MM.1S (cell line): ENCODE results near the gene NASP.

Experiments
- DNase-seq: peaks from one replicate; pipeline ENCODE4 v3.0.0-alpha.2; 2015
- H2AFZ ChIP-seq: fragments of 300-600 bp; sonication (generic); 2 replicates; pipeline ENCODE4 v1.6.0; 2016; ENCODE audit warnings: antibody characterized with exemption, low read length
- H3F3A ChIP-seq: fragments of 300-600 bp; sonication (generic); 2 replicates; pipeline ENCODE4 v1.6.1; 2016; ENCODE audit warnings: mild to moderate bottlenecking, antibody characterized with exemption, low read length, moderate library complexity, mixed read lengths; ENCODE audit not compliant: insufficient read depth
- H3K27ac ChIP-seq: fragments of 300-600 bp; sonication (generic); 2 replicates; pipeline ENCODE4 v1.5.1; 2016; ENCODE audit warnings: mild to moderate bottlenecking, low read length
- H3K27me3 ChIP-seq: fragments of 300-600 bp; sonication (generic); replicated peaks from 2 replicates; pipeline ENCODE4 v1.6.0; 2016; ENCODE audit warnings: low read length; ENCODE audit not compliant: insufficient read depth
- H3K36me3 ChIP-seq: fragments of 300-600 bp; sonication (generic); replicated peaks from 2 replicates; pipeline ENCODE4 v1.6.1; 2016; ENCODE audit warnings: mild to moderate bottlenecking, low read length, mixed read lengths; ENCODE audit not compliant: insufficient read depth
- H3K4me1 ChIP-seq: fragments of 300-600 bp; sonication (generic); 2 replicates; pipeline ENCODE4 v1.6.1; 2016; ENCODE audit warnings: low read length, mixed read lengths
- H3K4me2 ChIP-seq: fragments of 300-600 bp; sonication (generic); 2 replicates; pipeline ENCODE4 v1.6.0; 2016; ENCODE audit warnings: low read depth, low read length
- H3K4me3 ChIP-seq: fragments of 300-600 bp; sonication (generic); 2 replicates; pipeline ENCODE4 v1.5.1; 2016; ENCODE audit warnings: low read length, mixed read lengths
- H3K79me2 ChIP-seq: fragments of 300-600 bp; sonication (generic); 2 replicates; pipeline ENCODE4 v1.6.1; 2016; ENCODE audit warnings: mixed run types, low read length, mixed read lengths
- H3K9ac ChIP-seq: fragments of 300-600 bp; sonication (generic); 2 replicates; pipeline ENCODE4 v1.6.1; 2016; ENCODE audit warnings: low read length, mixed read lengths
- H3K9me2 ChIP-seq: fragments of 300-600 bp; sonication (generic); replicated peaks from 2 replicates; pipeline ENCODE4 v1.6.1; 2016; ENCODE audit warnings: mild to moderate bottlenecking, low read length, mixed read lengths; ENCODE audit not compliant: insufficient read depth
- H3K9me3 ChIP-seq: fragments of 300-600 bp; sonication (generic); replicated peaks from 2 replicates; pipeline ENCODE4 v1.6.1; 2016; ENCODE audit warnings: mild to moderate bottlenecking, low read length, mixed read lengths; ENCODE audit not compliant: insufficient read depth
- H4K20me1 ChIP-seq: fragments of 300-600 bp; sonication (generic); 2 replicates; pipeline ENCODE4 v1.6.1; 2016; ENCODE audit warnings: mild to moderate bottlenecking, low read length, moderate library complexity, mixed read lengths; ENCODE audit not compliant: insufficient read depth
- CTCF ChIP-seq: fragments of 300-600 bp; sonication (generic); IDR thresholded peaks from 2 replicates; pipeline ENCODE4 v1.5.1; 2016; ENCODE audit warnings: antibody characterized with exemption, low read length, mixed read lengths
- EZH2 ChIP-seq: fragments of 300-600 bp; sonication (generic); optimal IDR thresholded peaks from 2 replicates; pipeline ENCODE3; 2017; ENCODE audit warnings: low read depth, mild to moderate bottlenecking, antibody characterized with exemption, low read length, mixed read lengths
- EZH2phosphoT487 ChIP-seq: fragments of 300-600 bp; sonication (generic); IDR thresholded peaks from 2 replicates; pipeline ENCODE4 v1.6.1; 2018; ENCODE audit warnings: antibody characterized with exemption, low read length

The NASP gene

GRCh38 chr1:45621501-45621836, 37.6 kb downstream of the NASP start:
- H3K4me3 ChIP-seq: no peak overlapping the region
- no peaks in the 10 kb centered on the region for H3K79me2 ChIP-seq
- H3K9me3 ChIP-seq: no peaks in the 10 kb centered on the region
- H3K9me2 ChIP-seq: no peaks in the 10 kb centered on the region
- H2AFZ ChIP-seq: no peak overlapping the region
- no peak overlapping the region for H3K4me2 ChIP-seq
- DNase-seq: no peak
- H3K9ac ChIP-seq: no peak overlapping the region
- peaks cover 4% of the 10 kb centered on the region; the same call in 1 of the 2 replicates for H3K36me3 ChIP-seq
- no peak overlapping the region; the same call in 1 of the 2 replicates for H3K27ac ChIP-seq
- peaks cover 32% of the 10 kb centered on the region for H3F3A ChIP-seq
- no peaks in the 10 kb centered on the region for H3K27me3 ChIP-seq
- TF ChIP-seq EZH2phosphoT487: no peak
- no peaks in the 10 kb centered on the region for H3K4me1 ChIP-seq
- no peaks in the 10 kb centered on the region for H4K20me1 ChIP-seq

GRCh38 chr1:45621895-45622523, 38.2 kb downstream of the NASP start:
- Histone ChIP-seq H3K9me3 (no peaks in the 10 kb centered on the region), H3K79me2 (no peaks in the 10 kb centered on the region), H3K27me3 (no peaks in the 10 kb centered on the region), H4K20me1 (no peaks in the 10 kb centered on the region), H2AFZ (no peak overlapping the region), H3K4me2 (no peak overlapping the region), H3K27ac (no peak overlapping the region), H3K4me1 (no peaks in the 10 kb centered on the region), H3F3A (peaks cover 32% of the 10 kb centered on the region), H3K36me3 (peaks cover 4% of the 10 kb centered on the region; the same call in 1 of the 2 replicates), H3K4me3 (no peak overlapping the region), H3K9me2 (no peaks in the 10 kb centered on the region), H3K9ac (no peak overlapping the region)
- no peak for TF ChIP-seq EZH2phosphoT487
- no peak for DNase-seq

GRCh38 chr1:45622524-45623394, 38.9 kb downstream of the NASP start:
- H3K9me3 ChIP-seq: no peaks in the 10 kb centered on the region

GRCh38 chr1:45623972-45624371, 40.1 kb downstream of the NASP start, which contains the start of gene CCDC17:
TSS of gene CCDC17 (minus strand) at chr1:45624054. CDS start at chr1:45623909, 145 bp downstream.
- H3K27me3 ChIP-seq: no peaks in the 10 kb centered on the region
- no peaks in the 10 kb centered on the region for H3K4me1 ChIP-seq
- no peak within 1 kb of the TSS for H3K9ac ChIP-seq
- no peak within 1 kb of the TSS for H2AFZ ChIP-seq
- H3F3A ChIP-seq: peaks cover 23% of the 10 kb centered on the region
- no peaks in the 10 kb centered on the region for H3K36me3 ChIP-seq
- H3K27ac ChIP-seq: no peak within 1 kb of the TSS
- no peak within 1 kb of the TSS for H3K4me3 ChIP-seq
- no peaks in the 10 kb centered on the region for H3K79me2 ChIP-seq
- no peaks in the 10 kb centered on the region for H3K9me2 ChIP-seq
- TF ChIP-seq CTCF (no peak), EZH2 (no peak), EZH2phosphoT487 (no peak)
- no peak within 1 kb of the TSS for H3K4me2 ChIP-seq
- no peak for DNase-seq
- no peaks in the 10 kb centered on the region for H3K9me3 ChIP-seq
- H4K20me1 ChIP-seq: no peaks in the 10 kb centered on the region

More at GRCh38 chr1:45622524-45623394, 38.9 kb downstream of the NASP start:
- H3K4me3 ChIP-seq: no peak overlapping the region
- H3K9me2 ChIP-seq: no peaks in the 10 kb centered on the region
- H3K4me1 ChIP-seq: no peaks in the 10 kb centered on the region
- H3F3A ChIP-seq: peaks cover 29% of the 10 kb centered on the region
- no peaks in the 10 kb centered on the region for H4K20me1 ChIP-seq
- TF ChIP-seq CTCF: no peak
- TF ChIP-seq EZH2: no peak
- TF ChIP-seq EZH2phosphoT487: no peak
- H3K36me3 ChIP-seq: peaks cover 1% of the 10 kb centered on the region; the same call in 1 of the 2 replicates
- H3K27ac ChIP-seq: no peak overlapping the region
- no peaks in the 10 kb centered on the region for H3K79me2 ChIP-seq
- no peaks in the 10 kb centered on the region for H3K27me3 ChIP-seq
- no peak overlapping the region for H2AFZ ChIP-seq
- no peak overlapping the region for H3K4me2 ChIP-seq
- no peak for DNase-seq
- no peak overlapping the region for H3K9ac ChIP-seq
